GM06990 (cell line): ENCODE results near the gene CKLF.

ENCODE experiments used
- DNase-seq: peaks from one replicate; pipeline ENCODE4 v3.0.0-alpha.2; 2011; ENCODE audit not compliant: insufficient read length; ENCODE audit errors: extremely low read depth
- H3K27me3 ChIP-seq: replicated peaks from 2 replicates; pipeline ENCODE4 v1.6.0; 2011; ENCODE audit warnings: low read length; ENCODE audit not compliant: control insufficient read depth, insufficient read depth
- H3K36me3 ChIP-seq: 2 replicates; pipeline ENCODE4 v1.5.1; 2011; ENCODE audit warnings: low read length; ENCODE audit not compliant: control insufficient read depth, insufficient read depth
- H3K4me3 ChIP-seq: replicated peaks from 2 replicates; pipeline ENCODE4 v1.5.1; 2011; ENCODE audit warnings: low read depth, mild to moderate bottlenecking, control low read depth, low read length
- CTCF ChIP-seq: IDR thresholded peaks from 2 replicates; pipeline ENCODE4 v1.5.1; 2011; ENCODE audit warnings: low read length, control low read depth, mild to moderate bottlenecking, inconsistent platforms; ENCODE audit not compliant: insufficient read depth, poor library complexity, severe bottlenecking

CKLF gene

GRCh38 chr16:66585481-66586239, 33.3 kb downstream of the CKLF start:
- Histone ChIP-seq H3K4me3 (no peak overlapping the region), H3K27me3 (no peaks in the 10 kb centered on the region; the same call in 1 of the 2 replicates), H3K36me3 (no peaks in the 10 kb centered on the region)
- no peak for TF ChIP-seq CTCF
- no peak for DNase-seq

- H3K4me3 ChIP-seq: no peak overlapping the region
- no peak for DNase-seq
- no peaks in the 10 kb centered on the region for H3K36me3 ChIP-seq
- no peak for TF ChIP-seq CTCF
- H3K27me3 ChIP-seq: no peaks in the 10 kb centered on the region; the same call in 1 of the 2 replicates
Measured at GRCh38 chr16:66587881-66588600, 35.7 kb downstream of the CKLF start.

GRCh38 chr16:66588981-66589713, 36.8 kb downstream of the CKLF start:
- Histone ChIP-seq H3K4me3 (no peak overlapping the region), H3K36me3 (no peaks in the 10 kb centered on the region), H3K27me3 (no peaks in the 10 kb centered on the region; the same call in 1 of the 2 replicates)
- DNase-seq: peak; percentile 56
- peak; percentile 96 for TF ChIP-seq CTCF

GRCh38 chr16:66590322-66590721, 37.9 kb downstream of the CKLF start:
- Histone ChIP-seq H3K4me3 (no peak overlapping the region), H3K36me3 (no peaks in the 10 kb centered on the region), H3K27me3 (no peaks in the 10 kb centered on the region; the same call in 1 of the 2 replicates)
- TF ChIP-seq CTCF: no peak
- no peak for DNase-seq

GRCh38 chr16:66591018-66591417, 38.6 kb downstream of the CKLF start:
- Histone ChIP-seq H3K36me3 (no peaks in the 10 kb centered on the region), H3K4me3 (no peak overlapping the region), H3K27me3 (no peaks in the 10 kb centered on the region; the same call in 1 of the 2 replicates)
- no peak for DNase-seq
- no peak for TF ChIP-seq CTCF
